DMS53 treated with DMSO at 0.1 percent for 48 hours (cell line): ENCODE data around the gene GATA5.

Experiments used
- DNase-seq: peaks from one replicate; lab custom pipeline; 2025; ENCODE audit not compliant: unreplicated experiment; lab: John Stamatoyannopoulos, UW

GATA5 gene

GRCh38 chr20:62475772-62476055, at the start of gene GATA5:
GATA5 (minus strand) TSS chr20:62475995; CDS start chr20:62475521, 474 bp downstream.
- DNase-seq, result no peak

- DNase-seq, result no peak
Measured at GRCh38 chr20:62525014-62525413, 49.2 kb upstream of the GATA5 start.

- DNase-seq, result no peak
Measured at GRCh38 chr20:62524505-62524911, 48.7 kb upstream of the GATA5 start.

- DNase-seq, result no peak
Measured at GRCh38 chr20:62523473-62524203, 47.8 kb upstream of the GATA5 start.

GRCh38 chr20:62522748-62523396, 47.1 kb upstream of the GATA5 start:
- DNase-seq, result no peak

GRCh38 chr20:62519826-62520225, 44.0 kb upstream of the GATA5 start:
- no peak for DNase-seq

- no peak for DNase-seq
Measured at GRCh38 chr20:62518911-62519310, 43.1 kb upstream of the GATA5 start.

- DNase-seq, result no peak
Measured at GRCh38 chr20:62517901-62518610, 42.3 kb upstream of the GATA5 start.

- DNase-seq, result no peak
Measured at GRCh38 chr20:62517168-62517567, 41.4 kb upstream of the GATA5 start.

GRCh38 chr20:62516338-62516737, 40.5 kb upstream of the GATA5 start:
- no peak for DNase-seq

- no peak for DNase-seq
Measured at GRCh38 chr20:62515826-62516225, 40.0 kb upstream of the GATA5 start.

- no peak for DNase-seq
Measured at GRCh38 chr20:62515280-62515679, 39.5 kb upstream of the GATA5 start.

GRCh38 chr20:62513991-62514390, 38.2 kb upstream of the GATA5 start:
- no peak for DNase-seq

GRCh38 chr20:62511915-62512610, 36.3 kb upstream of the GATA5 start:
- DNase-seq, result no peak

GRCh38 chr20:62511300-62511914, 35.6 kb upstream of the GATA5 start:
- no peak for DNase-seq

- DNase-seq, result no peak
Measured at GRCh38 chr20:62508641-62509051, 32.9 kb upstream of the GATA5 start.

- no peak for DNase-seq
Measured at GRCh38 chr20:62507991-62508640, 32.3 kb upstream of the GATA5 start.

- no peak for DNase-seq
Measured at GRCh38 chr20:62507323-62507722, 31.5 kb upstream of the GATA5 start.

GRCh38 chr20:62506791-62507190, 31.0 kb upstream of the GATA5 start:
- DNase-seq, result no peak

GRCh38 chr20:62506087-62506486, 30.3 kb upstream of the GATA5 start:
- DNase-seq, result no peak
